Measurements from ENCODE around the gene DCBLD1. TPM values are rescaled to one million over a fixed set of nuclear protein-coding genes. Genes with fewer than 3 reads are reported as not detected.

The DCBLD1 gene
- total RNA-seq, 2 experiments from 2014 or later: 1.3 to 1.4 TPM

DNA sequence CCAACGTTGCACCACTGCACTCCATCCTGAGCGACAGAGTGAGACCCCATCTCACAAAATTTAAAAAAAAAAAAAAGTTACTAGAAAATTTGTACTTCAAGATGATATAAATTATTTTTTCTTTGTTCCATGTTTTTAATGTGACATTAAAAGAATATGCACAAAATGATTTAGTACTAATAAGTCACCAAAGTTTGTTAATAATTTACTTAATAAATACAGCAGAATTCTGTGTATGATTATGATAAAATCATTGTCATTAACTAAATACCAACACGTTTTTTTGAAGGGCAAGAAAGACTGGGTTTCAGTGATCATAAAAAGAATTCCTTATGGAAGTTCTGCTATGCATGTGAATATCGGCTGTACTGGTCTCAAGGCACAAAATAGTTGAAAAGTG lies 91.7 kb downstream of the DCBLD1 start:
- Histone ChIP-seq H3K27me3 (ENCODE audit: control insufficient read depth in 1 of 2, insufficient read depth in 2 of 2, low read length in 2 of 2) (no peaks in the 10 kb centered on the region), H3K4me1 (ENCODE audit: insufficient read depth, low read length) (no peaks in the 10 kb centered on the region), H3K4me3 (ENCODE audit: low read length) (no peak overlapping the region), H3K36me3 (ENCODE audit: insufficient read depth, low read length) (peaks cover 64% of the 10 kb centered on the region), H3K27ac (ENCODE audit: low read depth in 1 of 2, low read length in 2 of 2) (no peak overlapping the region), H3K9me3 (ENCODE audit: control insufficient read depth in 1 of 2, insufficient read depth in 1 of 2, low read length in 2 of 2) (no peaks in the 10 kb centered on the region)
- Mint-ChIP-seq H3K36me3 (ENCODE audit: low read depth) (peaks cover 74% of the 10 kb centered on the region), H3K27ac (no peak overlapping the region), H3K27me3 (no peaks in the 10 kb centered on the region), H3K4me3 (no peak overlapping the region), H3K9me3 (no peaks in the 10 kb centered on the region), H3K4me1 (ENCODE audit: low read depth) (peaks cover 9% of the 10 kb centered on the region)
- TF ChIP-seq, protein P1, sequence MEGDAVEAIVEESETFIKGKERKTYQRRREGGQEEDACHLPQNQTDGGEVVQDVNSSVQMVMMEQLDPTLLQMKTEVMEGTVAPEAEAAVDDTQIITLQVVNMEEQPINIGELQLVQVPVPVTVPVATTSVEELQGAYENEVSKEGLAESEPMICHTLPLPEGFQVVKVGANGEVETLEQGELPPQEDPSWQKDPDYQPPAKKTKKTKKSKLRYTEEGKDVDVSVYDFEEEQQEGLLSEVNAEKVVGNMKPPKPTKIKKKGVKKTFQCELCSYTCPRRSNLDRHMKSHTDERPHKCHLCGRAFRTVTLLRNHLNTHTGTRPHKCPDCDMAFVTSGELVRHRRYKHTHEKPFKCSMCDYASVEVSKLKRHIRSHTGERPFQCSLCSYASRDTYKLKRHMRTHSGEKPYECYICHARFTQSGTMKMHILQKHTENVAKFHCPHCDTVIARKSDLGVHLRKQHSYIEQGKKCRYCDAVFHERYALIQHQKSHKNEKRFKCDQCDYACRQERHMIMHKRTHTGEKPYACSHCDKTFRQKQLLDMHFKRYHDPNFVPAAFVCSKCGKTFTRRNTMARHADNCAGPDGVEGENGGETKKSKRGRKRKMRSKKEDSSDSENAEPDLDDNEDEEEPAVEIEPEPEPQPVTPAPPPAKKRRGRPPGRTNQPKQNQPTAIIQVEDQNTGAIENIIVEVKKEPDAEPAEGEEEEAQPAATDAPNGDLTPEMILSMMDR (IDR thresholded peaks at IDR 0.05): no peak
- no peak for ATAC-seq (ENCODE audit: poor library complexity)
- intact Hi-C loops (cut with DNase I, micrococcal nuclease): no loop called here
- POLR2A ChIA-PET: no interaction called here
- DNase-seq: no peak
- CTCF ChIA-PET: interaction anchor here (1.6 kb wide), 1 partner anchor 12 kb away, joined by 5 read pairs; no protein-coding TSS in a partner anchor

DNA sequence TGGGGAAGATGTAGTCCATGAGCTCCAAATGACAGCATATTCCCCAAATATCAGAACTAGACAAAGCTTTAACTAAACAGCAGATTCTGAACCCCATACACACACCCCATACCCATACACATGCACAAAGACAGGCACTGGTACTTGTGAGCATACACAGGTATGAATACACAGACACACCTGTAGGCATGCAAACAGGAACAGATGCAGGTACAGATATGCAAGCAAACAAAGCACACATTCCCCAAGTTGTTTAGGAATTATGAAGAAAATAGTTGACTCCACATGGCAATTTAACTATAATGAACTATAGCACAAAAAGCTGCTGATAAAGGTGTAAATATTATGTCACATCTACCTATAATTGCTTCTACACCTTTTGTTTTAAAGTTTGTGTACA lies 103.2 kb downstream of the DCBLD1 start:
- H3K27ac Mint-ChIP-seq: no peak overlapping the region
- no peaks in the 10 kb centered on the region for H3K9me3 Mint-ChIP-seq

GRCh38 chr6:117590447-117590846 lies 108.0 kb downstream of the DCBLD1 start:
- H3K4me1 ChIP-seq (ENCODE audit: insufficient read depth, low read length): peaks cover 3% of the 10 kb centered on the region
- no peak overlapping the region for H3K4me3 ChIP-seq (ENCODE audit: low read length)
- DNase-seq (no peak), ATAC-seq (ENCODE audit: poor library complexity) (no peak)
- TF ChIP-seq, protein P1 (IDR thresholded peaks at IDR 0.05): no peak
- Mint-ChIP-seq H3K27me3 (no peaks in the 10 kb centered on the region), H3K27ac (no peak overlapping the region), H3K4me3 (no peak overlapping the region), H3K4me1 (ENCODE audit: low read depth) (peaks cover 33% of the 10 kb centered on the region), H3K9me3 (no peaks in the 10 kb centered on the region), H3K36me3 (ENCODE audit: low read depth) (peaks cover 38% of the 10 kb centered on the region)
- H3K36me3 ChIP-seq (ENCODE audit: insufficient read depth, low read length): peaks cover 15% of the 10 kb centered on the region
- no peak overlapping the region for H3K27ac ChIP-seq (ENCODE audit: low read depth in 1 of 2, low read length in 2 of 2)
- H3K27me3 ChIP-seq (ENCODE audit: control insufficient read depth in 1 of 2, insufficient read depth in 2 of 2, low read length in 2 of 2): no peaks in the 10 kb centered on the region
- POLR2A ChIA-PET: interaction anchor here (1.4 kb wide), 1 partner anchor 12 kb away, joined by 8 read pairs; the partner anchor contains the start of gene GOPC
- CTCF ChIA-PET: interaction anchor here (1.6 to 1.9 kb wide), 2 partner anchors 10 to 12 kb away, joined by 3 to 5 read pairs; partner anchors contain the start of gene GOPC
- H3K9me3 ChIP-seq (ENCODE audit: control insufficient read depth in 1 of 2, insufficient read depth in 1 of 2, low read length in 2 of 2): no peaks in the 10 kb centered on the region
- intact Hi-C loops (cut with DNase I, micrococcal nuclease): no loop called here

More for the DNA sequence above, 103.2 kb downstream of the DCBLD1 start:
- H3K27me3 ChIP-seq (ENCODE audit: control insufficient read depth in 1 of 2, insufficient read depth in 2 of 2, low read length in 2 of 2): no peaks in the 10 kb centered on the region
- H3K36me3 ChIP-seq (ENCODE audit: insufficient read depth, low read length): peaks cover 24% of the 10 kb centered on the region
- CTCF ChIA-PET: interaction anchor here (1.3 to 1.5 kb wide), 2 partner anchors 12 to 19 kb away, joined by 3 to 5 read pairs; no protein-coding TSS in a partner anchor
- no peak overlapping the region for H3K27ac ChIP-seq (ENCODE audit: low read depth in 1 of 2, low read length in 2 of 2)
- no peak overlapping the region for H3K4me3 ChIP-seq (ENCODE audit: low read length)
- Mint-ChIP-seq H3K4me1 (ENCODE audit: low read depth) (peaks cover 60% of the 10 kb centered on the region), H3K4me3 (no peak overlapping the region), H3K27me3 (no peaks in the 10 kb centered on the region), H3K36me3 (ENCODE audit: low read depth) (peaks cover 41% of the 10 kb centered on the region)
- POLR2A ChIA-PET: no interaction called here
- TF ChIP-seq, protein P1 (IDR thresholded peaks at IDR 0.05): no peak
- peaks cover 10% of the 10 kb centered on the region for H3K4me1 ChIP-seq (ENCODE audit: insufficient read depth, low read length)
- ATAC-seq (ENCODE audit: poor library complexity) (no peak), DNase-seq (no peak)
- H3K9me3 ChIP-seq (ENCODE audit: control insufficient read depth in 1 of 2, insufficient read depth in 1 of 2, low read length in 2 of 2): no peaks in the 10 kb centered on the region
- intact Hi-C loops (cut with DNase I, micrococcal nuclease): no loop called here
